Measurements from ENCODE around the gene B3GNT4. TPM values are rescaled to one million over a fixed set of nuclear protein-coding genes. Genes with fewer than 3 reads are reported as not detected.
A peak's percentile ranks its signal among the peaks of the same experiment; 100 is the strongest.

B3GNT4 gene
- total and polyA plus RNA-seq, 2 of the 8 experiments (the other 6 are each of a cell fraction or from before 2014, with no cell fraction given) = 1.1 to 1.4 TPM

- Histone ChIP-seq H4K5ac (ENCODE audit: insufficient read length, low read depth, low read length) (no peak overlapping the region), H2BK120ac (replicated peaks; ENCODE audit: low read depth, low read length) (no peak overlapping the region), H2AK5ac (ENCODE audit: low read depth, low read length) (no peak overlapping the region), H3K79me1 (ENCODE audit: low read depth, low read length) (no peaks in the 10 kb centered on the region), H3K9me3 (ENCODE audit: insufficient read depth in 2 of 2, low read depth in 1 of 2, low read length in 1 of 2) (no peaks in the 10 kb centered on the region), H3K27ac (ENCODE audit: low read depth, low read length) (no peak overlapping the region), H2BK5ac (ENCODE audit: low read depth, low read length) (no peak overlapping the region), H3K79me2 (ENCODE audit: control insufficient read depth in 1 of 2, insufficient read depth in 2 of 2, low read length in 2 of 2) (no peaks in the 10 kb centered on the region), H3K23me2 (ENCODE audit: low read depth, low read length) (peaks cover 9% of the 10 kb centered on the region; the same call in 1 of the 2 replicates), H3K14ac (ENCODE audit: insufficient read length) (no peak overlapping the region), H2BK12ac (ENCODE audit: low read depth, low read length) (no peak overlapping the region), H3K27me3 (replicated peaks in 1 of 4; ENCODE audit: control insufficient read depth in 3 of 4, extremely low read depth in 1 of 4, insufficient read depth in 3 of 4, low read length in 3 of 4) (peaks cover 9 to 43% (median 27%) of the 10 kb centered on the region in 4 experiments; a peak in 6 of 7 replicates), H4K8ac (ENCODE audit: extremely low read depth, insufficient read depth, low read length) (peak overlapping the region; percentile 8; the same call in 1 of the 2 replicates), H3K18ac (ENCODE audit: extremely low read depth, low read length) (no peak overlapping the region), H4K20me1 (replicated peaks in 1 of 2; ENCODE audit: control insufficient read depth in 1 of 2, insufficient read depth in 2 of 2, low read length in 2 of 2) (peaks cover 12 to 19% of the 10 kb centered on the region in 2 experiments), H3K4me1 (replicated peaks in 1 of 4; ENCODE audit: control insufficient read depth in 3 of 4, insufficient read depth in 4 of 4, low read length in 3 of 4) (peaks cover 0 to 10% (median 3%) of the 10 kb centered on the region in 4 experiments; a peak in 5 of 7 replicates), H3K4me3 (ENCODE audit: extremely low read depth in 1 of 4, insufficient read depth in 2 of 4, low read depth in 3 of 4, low read length in 4 of 4) (no peak overlapping the region), H3K9ac (replicated peaks in 1 of 4; ENCODE audit: extremely low read depth in 1 of 4, low read depth in 3 of 4, low read length in 3 of 4) (no peak overlapping the region), H4K91ac (replicated peaks; ENCODE audit: insufficient read length, low read length) (no peak overlapping the region), H2BK15ac (ENCODE audit: low read length) (no peak overlapping the region), H2BK20ac (ENCODE audit: low read length) (no peak overlapping the region), H3K4ac (replicated peaks; ENCODE audit: insufficient read length, low read depth, low read length) (no peak overlapping the region), H2AFZ (ENCODE audit: low read length) (no peak overlapping the region), H3K23ac (ENCODE audit: insufficient read length) (no peak overlapping the region), H3K4me2 (ENCODE audit: insufficient read depth in 1 of 2, low read depth in 2 of 2, low read length in 2 of 2) (no peak overlapping the region), H3K36me3 (ENCODE audit: control insufficient read depth in 2 of 4, insufficient read depth in 4 of 4, low read length in 3 of 4) (peaks cover 12 to 48% (median 30%) of the 10 kb centered on the region in 4 experiments), H3K56ac (replicated peaks; ENCODE audit: insufficient read length, low read depth, low read length) (no peak overlapping the region)
- no peak for FAIRE-seq
- TF ChIP-seq KDM1A (IDR thresholded peaks at IDR 0.05; ENCODE audit: borderline replicate concordance, low read length) (no peak), BCL11A (IDR thresholded peaks at IDR 0.05; ENCODE audit: low read depth in 2 of 2, low read length in 2 of 2) (no peak), USF2 (IDR thresholded peaks at IDR 0.05; ENCODE audit: low read length) (no peak), CHD1 (IDR thresholded peaks at IDR 0.05; ENCODE audit: low read depth, low read length) (no peak), JUND (IDR thresholded peaks at IDR 0.05; ENCODE audit: low read length) (no peak), BACH1 (IDR thresholded peaks at IDR 0.05; ENCODE audit: low read length) (no peak), TBP (IDR thresholded peaks at IDR 0.05; ENCODE audit: low read depth, low read length) (no peak), POLR2AphosphoS5 (IDR thresholded peaks at IDR 0.05; ENCODE audit: low read depth, low read length) (0 out of 2 replicates have a peak, but pooled peaks have one; percentile 17)
- 77% methylated on average over 8 of the region's 8 CpGs; no CpG with 5 or more reads in 1 of the 2 experiments for WGBS, 2 experiments (ENCODE audit: extremely low coverage in 1 of 2, insufficient coverage in 1 of 2, insufficient read length in 1 of 2, insufficient replicate concordance in 2 of 2, low coverage in 1 of 2, low lambda C conversion rate in 2 of 2, missing lambda C conversion rate in 1 of 2)
- ChIA-PET POLR2A (ENCODE audit: partially characterized antibody) (interaction anchor here (0.6 to 17.6 kb wide), 2 partner anchors 13 to 839 kb away, joined by 3 to 230 read pairs; partner anchors contain the start of gene DIABLO), CTCF (ENCODE audit: partially characterized antibody) (interaction anchor here (4.1 kb wide), 1 partner anchor 9 kb away, joined by 15 read pairs; no protein-coding TSS in a partner anchor)
- no peak for DNase-seq (ENCODE audit: low read depth in 1 of 2, low spot score in 2 of 2)
Measured at GRCh38 chr12:122206976-122207375, 3.5 kb downstream of the B3GNT4 start.

Data from H1 (cell line).